HG02840 (cell line): ENCODE measurements around the gene TMEM92.

ENCODE experiments used
- ATAC-seq: cut with Tn5 transposase; IDR thresholded peaks from one replicate; pipeline ENCODE4 v1.9.1; 2021; ENCODE audit warnings: mild to moderate bottlenecking, moderate library complexity, moderate number of reproducible peaks; ENCODE audit not compliant: unreplicated experiment, low FRiP score

The TMEM92 gene

DNA sequence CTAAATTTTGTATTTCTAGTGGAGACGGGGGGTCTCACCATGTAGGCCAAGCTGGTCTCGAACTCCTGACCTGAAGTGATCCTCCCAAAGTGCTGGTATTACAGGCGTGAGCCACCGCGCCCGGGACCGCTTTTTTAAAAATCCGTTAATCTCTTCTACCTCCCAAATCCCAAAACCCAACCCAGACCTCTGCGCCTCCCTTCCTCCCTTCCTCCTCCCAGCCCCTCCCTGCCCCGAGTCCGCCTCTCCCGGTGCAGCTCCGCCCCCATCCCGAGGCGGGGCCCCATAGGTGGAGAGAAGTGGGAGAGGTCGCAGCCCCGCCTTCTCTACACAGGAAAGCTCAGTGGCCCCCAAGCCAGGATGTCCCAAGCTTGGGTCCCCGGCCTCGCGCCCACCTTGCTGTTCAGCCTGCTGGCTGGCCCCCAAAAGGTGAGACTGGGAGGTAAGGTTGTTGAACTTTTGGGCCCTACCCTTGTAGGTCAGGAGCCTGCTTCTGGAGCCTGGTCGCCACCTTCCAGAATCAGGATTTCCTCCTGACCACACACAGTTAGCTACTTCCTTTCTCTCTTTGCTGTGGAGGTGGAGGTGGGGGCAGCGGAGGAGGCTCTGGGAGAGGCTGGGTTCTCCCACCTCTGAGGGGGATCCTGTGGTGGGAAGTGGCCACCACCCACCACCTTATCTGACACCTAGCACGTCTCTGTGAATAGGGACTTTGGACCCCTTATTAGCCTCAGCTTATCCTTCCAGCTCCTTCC is at the start of gene TMEM92:
Gene TMEM92 (plus strand): TSS at position 325 of the 755 bp plus-strand sequence. CDS start 36 bp downstream, at position 361.
- no peak for ATAC-seq

DNA sequence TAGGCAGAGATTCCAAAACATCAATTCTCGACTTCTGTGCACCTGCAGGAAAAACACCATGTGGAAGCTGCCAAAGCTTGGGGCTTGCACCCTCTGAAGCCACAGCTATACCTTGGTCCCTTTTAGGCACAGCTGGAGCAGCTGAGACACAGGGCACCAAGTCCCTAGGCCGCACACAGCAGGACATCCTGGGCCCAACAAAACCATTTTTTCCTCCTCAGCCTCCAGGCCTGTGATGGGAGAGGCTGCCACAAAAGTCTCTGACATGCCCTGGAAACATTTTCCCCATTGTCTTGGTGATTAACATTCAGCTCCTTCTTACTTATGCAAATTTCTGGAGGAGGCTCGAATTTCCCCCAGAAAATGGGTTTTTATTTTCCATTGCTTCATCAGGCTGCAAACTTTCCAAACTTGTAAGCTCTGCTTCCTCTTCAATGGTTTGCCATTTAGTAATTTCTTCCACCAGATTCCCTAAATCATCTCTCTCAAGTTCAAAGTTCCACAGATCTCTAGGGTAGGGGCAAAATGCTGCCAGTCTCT is 48.5 kb upstream of the TMEM92 start:
- no peak for ATAC-seq

- ATAC-seq, result no peak
These were observed 39.7 kb upstream of the TMEM92 start for GRCh38 chr17:50234581-50234980.

DNA sequence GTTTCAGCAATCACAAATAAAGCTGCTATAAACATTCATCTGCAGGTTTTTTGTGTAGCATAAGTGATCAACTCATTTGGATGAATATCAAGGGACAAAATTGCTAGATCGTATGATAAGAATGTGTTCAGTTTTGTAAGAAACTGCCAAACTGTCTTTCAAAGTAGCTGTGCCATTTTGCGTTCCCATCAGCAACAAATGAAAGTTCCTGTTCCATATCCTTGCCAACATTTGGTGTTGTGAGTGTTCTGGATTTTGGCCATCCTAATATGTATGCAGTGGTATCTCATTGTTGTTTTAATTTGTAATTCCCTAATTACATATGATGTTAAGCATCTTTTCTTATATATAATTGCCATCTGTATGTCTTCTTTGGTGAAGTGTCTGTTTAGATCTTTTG is 36.4 kb upstream of the TMEM92 start:
- ATAC-seq, result no peak

DNA sequence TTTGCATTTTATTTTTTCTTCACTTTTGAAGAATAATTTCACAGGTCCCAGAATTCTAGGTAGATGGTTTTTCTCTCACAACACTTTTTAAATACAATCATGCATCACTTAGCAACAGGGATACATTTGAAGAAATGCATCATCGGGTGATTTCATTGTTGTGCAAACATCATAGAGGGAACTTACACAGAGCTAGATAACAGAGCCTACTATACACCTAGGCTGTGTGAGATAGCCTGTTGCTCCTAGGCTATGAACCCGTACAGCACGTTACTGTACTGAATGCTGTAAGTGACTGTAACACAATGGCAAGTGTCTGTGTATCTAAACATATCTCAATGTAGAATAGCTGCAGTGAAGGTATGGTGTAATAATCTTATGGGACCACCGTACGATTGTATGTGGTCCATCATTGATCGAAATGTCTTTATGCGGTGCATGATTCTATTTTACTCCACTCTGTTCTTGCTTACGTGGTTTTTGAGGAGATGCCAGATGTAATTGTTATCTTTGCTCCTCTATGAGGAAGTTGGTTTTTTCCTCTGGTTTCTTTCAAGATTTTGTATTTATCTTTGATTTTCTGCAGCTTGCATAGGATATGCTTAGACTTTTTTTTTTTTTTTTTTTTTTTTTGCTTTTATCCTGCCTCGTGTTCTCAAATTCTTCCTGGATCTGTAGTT is 35.5 kb upstream of the TMEM92 start:
- no peak for ATAC-seq

DNA sequence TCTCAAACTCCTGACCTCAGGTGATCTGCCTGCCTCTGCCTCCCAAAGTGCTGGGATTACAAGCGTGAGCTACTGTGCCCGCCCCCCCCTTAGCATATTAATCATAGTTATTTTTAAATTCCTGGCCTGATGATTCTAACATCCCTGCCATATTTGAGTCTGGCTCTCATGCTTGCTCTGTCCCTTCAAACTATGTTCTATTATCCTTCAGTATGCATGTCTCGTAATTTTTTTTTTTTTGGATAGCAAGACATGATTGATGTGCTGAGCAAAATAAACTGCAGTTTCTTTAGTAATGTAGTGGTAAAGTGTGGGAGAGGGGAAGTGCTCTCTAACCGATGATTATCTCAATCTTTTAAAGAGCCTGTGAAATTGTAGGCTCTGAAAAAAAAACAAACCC is 34.3 kb upstream of the TMEM92 start:
- no peak for ATAC-seq

DNA sequence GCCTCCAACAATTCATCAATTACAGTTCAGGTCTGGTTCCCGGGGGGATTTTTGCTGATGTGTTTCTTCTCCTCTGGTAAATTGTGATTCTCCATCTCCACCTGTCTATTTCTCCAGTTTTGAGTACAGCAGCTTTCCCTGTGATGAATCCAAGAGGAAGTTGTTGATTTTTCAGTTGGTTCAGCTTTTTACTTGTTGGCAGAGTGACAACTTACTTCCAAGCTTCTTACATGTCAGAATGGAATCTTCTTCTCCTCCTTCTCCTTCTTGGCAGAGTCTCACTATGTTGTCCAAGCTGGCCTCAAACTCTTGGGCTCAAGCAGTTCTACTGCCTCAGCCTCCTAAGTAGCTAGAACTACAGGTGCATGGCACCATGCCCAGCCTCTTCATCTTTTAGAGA is 33.4 kb upstream of the TMEM92 start:
- ATAC-seq, result no peak

- no peak for ATAC-seq
These were observed 32.8 kb upstream of the TMEM92 start for GRCh38 chr17:50241431-50241830.

DNA sequence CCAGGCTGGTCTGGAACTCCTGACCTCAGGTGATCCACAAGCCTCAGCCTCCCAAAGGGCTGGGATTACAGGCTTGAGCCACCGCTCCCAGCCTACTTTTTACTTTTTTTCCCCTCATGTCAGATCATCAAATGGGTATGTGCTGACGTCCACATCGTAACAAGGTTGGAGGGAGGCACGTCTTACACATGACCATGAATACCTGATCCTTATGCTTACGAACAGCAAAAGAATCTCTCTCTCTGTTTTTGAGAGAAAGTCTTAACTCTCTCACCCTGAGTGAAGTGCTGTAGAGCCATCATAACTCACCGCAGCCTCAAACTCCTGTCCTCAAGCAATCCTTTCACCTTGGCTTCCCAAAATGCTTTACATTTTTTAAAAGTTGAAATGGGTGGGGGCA is 29.5 kb upstream of the TMEM92 start:
- no peak for ATAC-seq

DNA sequence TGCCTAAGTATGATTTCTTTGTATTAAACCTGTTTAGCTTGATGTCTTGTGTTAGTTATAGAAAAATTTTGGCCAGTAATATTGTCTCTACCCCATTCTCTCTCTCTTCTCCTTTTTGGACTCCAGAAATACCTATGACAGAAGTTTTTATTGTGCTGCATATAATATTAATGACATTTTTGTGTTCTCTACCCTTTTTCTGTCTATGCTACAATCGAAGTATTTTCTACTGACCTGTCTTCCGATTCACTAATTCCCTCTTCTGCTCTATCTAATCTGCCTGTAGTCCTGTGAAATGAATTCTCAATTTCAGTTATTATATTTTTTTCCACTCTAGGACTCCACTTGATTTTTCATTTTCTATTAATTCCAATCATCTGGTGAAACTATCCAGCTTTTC is 26.0 kb upstream of the TMEM92 start:
- no peak for ATAC-seq

GRCh38 chr17:50252781-50253180 is 21.5 kb upstream of the TMEM92 start:
- no peak for ATAC-seq

- no peak for ATAC-seq
These were observed 18.3 kb upstream of the TMEM92 start for GRCh38 chr17:50255766-50256635.

- no peak for ATAC-seq
These were observed 17.2 kb upstream of the TMEM92 start for GRCh38 chr17:50256826-50257618.

- ATAC-seq, result no peak
These were observed 16.5 kb upstream of the TMEM92 start for GRCh38 chr17:50257676-50258224.

- no peak for ATAC-seq
These were observed 15.4 kb upstream of the TMEM92 start for GRCh38 chr17:50258647-50259476.

GRCh38 chr17:50259477-50260324 is 14.6 kb upstream of the TMEM92 start:
- no peak for ATAC-seq

DNA sequence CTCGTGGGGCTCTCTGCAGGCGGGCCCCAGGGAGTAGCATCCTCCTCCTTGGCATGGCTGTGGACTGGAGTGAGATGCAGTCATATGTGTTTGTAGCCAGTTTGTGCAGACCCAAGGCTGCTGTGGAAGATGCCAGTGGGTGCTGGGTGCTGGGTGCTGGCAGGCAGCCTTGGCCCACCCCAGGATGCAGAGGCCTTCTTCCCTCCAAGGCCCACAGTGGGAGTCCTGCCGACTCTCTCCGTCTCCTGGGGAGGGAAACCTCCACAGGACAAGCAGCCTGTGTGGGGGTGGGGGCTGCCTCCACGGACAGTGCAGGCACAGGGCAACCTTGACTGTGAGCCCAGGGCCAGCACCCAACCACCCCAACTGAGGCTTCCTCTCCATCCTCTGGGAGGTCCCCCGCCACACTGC is 13.8 kb upstream of the TMEM92 start:
- no peak for ATAC-seq
